NB4 (cell line): ENCODE results near the gene SHC2.

ENCODE experiments used
- DNase-seq: peaks from one replicate; pipeline ENCODE4 v3.0.0; 2010; ENCODE audit warnings: low read depth
- H3K4me3 ChIP-seq: one replicate; pipeline ENCODE4 v1.5.1; 2011; ENCODE audit warnings: mild to moderate bottlenecking, low read depth, low read length, moderate library complexity
- MYC ChIP-seq: IDR thresholded peaks from 2 replicates; pipeline ENCODE4 v1.6.1; 2011; ENCODE audit warnings: low read depth, low read length
- POLR2A ChIP-seq: IDR thresholded peaks from 2 replicates; pipeline ENCODE4 v1.6.1; 2011; ENCODE audit warnings: mild to moderate bottlenecking; ENCODE audit not compliant: insufficient read length; ENCODE audit errors: extremely low read depth
- TF ChIP-seq, protein P1 (sequence below): IDR thresholded peaks from one replicate; pipeline ENCODE4 v1.5.1; 2012; ENCODE audit warnings: low read depth, low read length
- TF ChIP-seq, protein P2 (sequence below): IDR thresholded peaks from 2 replicates; pipeline ENCODE4 v1.6.1; 2011; ENCODE audit warnings: low read depth, low read length

SHC2 gene

DNA sequence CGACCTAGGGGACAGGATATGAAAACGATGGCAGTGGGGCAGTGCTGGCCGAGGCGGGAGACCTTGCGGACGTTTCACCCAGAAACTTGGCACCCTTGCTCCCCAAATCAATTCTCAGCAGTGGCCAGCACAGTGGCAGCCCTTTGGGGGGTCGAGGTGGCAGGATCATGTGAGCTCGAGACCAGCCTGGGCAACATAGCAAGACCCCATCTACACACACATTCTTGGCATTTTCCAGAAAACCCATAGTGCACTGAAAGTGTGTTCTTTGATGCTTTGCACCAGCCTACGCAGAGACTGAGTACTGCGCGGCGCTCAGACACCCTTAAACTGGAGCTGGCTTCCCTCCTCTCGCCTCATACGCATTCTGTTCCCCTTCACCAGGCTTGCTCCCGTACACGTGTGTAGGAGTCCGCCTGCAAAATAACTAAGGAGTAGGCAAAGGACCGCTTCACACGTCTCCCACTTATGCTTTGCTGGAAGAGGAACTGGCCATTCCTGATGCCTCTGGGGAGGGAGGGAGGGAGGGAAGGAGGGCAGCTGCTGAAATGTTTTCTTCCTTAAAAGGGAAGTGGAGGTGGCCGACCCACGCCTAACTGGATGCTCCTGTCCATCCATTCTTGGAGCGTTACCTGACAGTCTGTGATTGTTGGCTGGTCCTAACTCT lies 92.7 kb downstream of the SHC2 start:
- peak overlapping the region; percentile 16 for H3K4me3 ChIP-seq
- TF ChIP-seq, protein P1, sequence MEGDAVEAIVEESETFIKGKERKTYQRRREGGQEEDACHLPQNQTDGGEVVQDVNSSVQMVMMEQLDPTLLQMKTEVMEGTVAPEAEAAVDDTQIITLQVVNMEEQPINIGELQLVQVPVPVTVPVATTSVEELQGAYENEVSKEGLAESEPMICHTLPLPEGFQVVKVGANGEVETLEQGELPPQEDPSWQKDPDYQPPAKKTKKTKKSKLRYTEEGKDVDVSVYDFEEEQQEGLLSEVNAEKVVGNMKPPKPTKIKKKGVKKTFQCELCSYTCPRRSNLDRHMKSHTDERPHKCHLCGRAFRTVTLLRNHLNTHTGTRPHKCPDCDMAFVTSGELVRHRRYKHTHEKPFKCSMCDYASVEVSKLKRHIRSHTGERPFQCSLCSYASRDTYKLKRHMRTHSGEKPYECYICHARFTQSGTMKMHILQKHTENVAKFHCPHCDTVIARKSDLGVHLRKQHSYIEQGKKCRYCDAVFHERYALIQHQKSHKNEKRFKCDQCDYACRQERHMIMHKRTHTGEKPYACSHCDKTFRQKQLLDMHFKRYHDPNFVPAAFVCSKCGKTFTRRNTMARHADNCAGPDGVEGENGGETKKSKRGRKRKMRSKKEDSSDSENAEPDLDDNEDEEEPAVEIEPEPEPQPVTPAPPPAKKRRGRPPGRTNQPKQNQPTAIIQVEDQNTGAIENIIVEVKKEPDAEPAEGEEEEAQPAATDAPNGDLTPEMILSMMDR = no peak
- TF ChIP-seq, protein P2, sequence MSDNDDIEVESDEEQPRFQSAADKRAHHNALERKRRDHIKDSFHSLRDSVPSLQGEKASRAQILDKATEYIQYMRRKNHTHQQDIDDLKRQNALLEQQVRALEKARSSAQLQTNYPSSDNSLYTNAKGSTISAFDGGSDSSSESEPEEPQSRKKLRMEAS = no peak
- TF ChIP-seq POLR2A (no peak), MYC (no peak)
- peak; percentile 55 for DNase-seq

DNA sequence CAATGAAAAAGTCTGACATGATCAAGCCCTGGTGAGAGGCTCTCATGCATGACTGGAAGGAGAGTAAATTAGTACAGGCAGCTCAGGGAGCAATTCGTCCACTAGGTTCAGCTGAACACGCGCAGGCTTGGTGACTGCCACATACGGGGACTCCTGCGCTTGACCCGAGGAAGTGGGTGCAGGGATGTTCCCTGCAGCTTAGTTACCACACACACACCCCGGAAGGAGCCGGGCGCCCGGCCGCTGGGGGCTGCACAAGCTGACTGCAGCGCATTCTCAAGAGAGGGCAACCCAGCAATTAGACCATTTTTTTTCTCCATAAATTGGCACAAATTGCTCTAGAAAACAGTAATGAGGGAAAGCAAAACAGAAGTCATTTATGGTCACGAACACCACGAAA lies 93.3 kb downstream of the SHC2 start:
- peak overlapping the region; percentile 16 for H3K4me3 ChIP-seq
- no peak for TF ChIP-seq MYC
- TF ChIP-seq, protein P2 = no peak
- TF ChIP-seq, protein P1 = no peak
- no peak for TF ChIP-seq POLR2A
- peak; percentile 84 for DNase-seq

DNA sequence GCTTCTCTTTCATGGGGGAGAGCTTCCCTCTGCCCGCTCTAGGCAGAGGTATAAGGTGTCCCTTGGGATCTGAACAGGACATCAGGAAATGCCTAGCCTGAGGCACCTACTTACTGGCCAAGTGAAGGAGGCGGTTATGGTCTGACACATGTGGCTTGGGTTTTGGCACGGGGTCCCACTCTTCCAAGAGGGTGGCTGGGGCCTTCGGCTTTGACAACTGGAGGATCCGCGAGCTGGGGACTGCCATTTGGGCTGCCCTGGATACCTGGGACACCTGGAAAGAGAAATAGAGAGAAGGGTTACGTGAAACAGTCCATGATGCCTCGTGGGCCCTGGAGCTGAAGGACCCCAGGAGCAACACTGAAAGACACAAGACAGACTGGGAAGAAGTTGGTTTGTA lies 93.9 kb downstream of the SHC2 start:
- TF ChIP-seq, protein P2 = no peak
- TF ChIP-seq, protein P1 = no peak
- TF ChIP-seq POLR2A (no peak), MYC (no peak)
- no peak overlapping the region for H3K4me3 ChIP-seq
- no peak for DNase-seq
